Measurements from ENCODE around the gene STAM.
"Not testable (repeated sequence)": the region's sequence is repeated elsewhere in the genome, so short reads cannot be mapped to it uniquely, and the experiment has no call there.

Gene STAM

GRCh38 chr10:17713758-17714157 is 69.8 kb downstream of the STAM start:
- TF ChIP-seq, protein P1, sequence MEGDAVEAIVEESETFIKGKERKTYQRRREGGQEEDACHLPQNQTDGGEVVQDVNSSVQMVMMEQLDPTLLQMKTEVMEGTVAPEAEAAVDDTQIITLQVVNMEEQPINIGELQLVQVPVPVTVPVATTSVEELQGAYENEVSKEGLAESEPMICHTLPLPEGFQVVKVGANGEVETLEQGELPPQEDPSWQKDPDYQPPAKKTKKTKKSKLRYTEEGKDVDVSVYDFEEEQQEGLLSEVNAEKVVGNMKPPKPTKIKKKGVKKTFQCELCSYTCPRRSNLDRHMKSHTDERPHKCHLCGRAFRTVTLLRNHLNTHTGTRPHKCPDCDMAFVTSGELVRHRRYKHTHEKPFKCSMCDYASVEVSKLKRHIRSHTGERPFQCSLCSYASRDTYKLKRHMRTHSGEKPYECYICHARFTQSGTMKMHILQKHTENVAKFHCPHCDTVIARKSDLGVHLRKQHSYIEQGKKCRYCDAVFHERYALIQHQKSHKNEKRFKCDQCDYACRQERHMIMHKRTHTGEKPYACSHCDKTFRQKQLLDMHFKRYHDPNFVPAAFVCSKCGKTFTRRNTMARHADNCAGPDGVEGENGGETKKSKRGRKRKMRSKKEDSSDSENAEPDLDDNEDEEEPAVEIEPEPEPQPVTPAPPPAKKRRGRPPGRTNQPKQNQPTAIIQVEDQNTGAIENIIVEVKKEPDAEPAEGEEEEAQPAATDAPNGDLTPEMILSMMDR (IDR thresholded peaks at IDR 0.05; ENCODE audit: low read depth, low read length, missing control alignments), result no peak
- DNase-seq (ENCODE audit: low read depth), result no peak
- no peak overlapping the region for H3K4me3 ChIP-seq (ENCODE audit: low read depth, low read length)

DNA sequence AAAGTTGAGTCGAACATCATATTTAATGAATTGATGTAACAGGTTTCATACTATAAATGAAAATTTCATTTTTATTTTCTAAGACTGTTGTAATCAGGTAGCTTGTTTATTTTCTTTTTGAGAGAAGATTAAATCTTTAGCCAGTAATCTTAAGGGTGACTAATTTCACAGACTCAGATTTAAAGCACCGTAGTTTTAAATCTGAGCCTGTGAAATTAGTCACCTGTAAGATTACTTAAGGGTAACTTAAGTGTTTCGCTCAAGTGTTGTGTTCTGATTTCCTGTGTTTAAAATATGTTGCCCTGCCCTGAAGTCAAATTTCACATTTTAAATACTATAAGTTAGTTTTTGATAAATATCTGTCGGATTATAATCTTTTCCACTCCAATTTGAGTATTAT is 72.2 kb downstream of the STAM start:
- TF ChIP-seq, protein P1 (IDR thresholded peaks at IDR 0.05; ENCODE audit: low read depth, low read length, missing control alignments), result no peak
- H3K4me3 ChIP-seq (ENCODE audit: low read depth, low read length), result no peak overlapping the region
- DNase-seq (ENCODE audit: low read depth), result no peak

DNA sequence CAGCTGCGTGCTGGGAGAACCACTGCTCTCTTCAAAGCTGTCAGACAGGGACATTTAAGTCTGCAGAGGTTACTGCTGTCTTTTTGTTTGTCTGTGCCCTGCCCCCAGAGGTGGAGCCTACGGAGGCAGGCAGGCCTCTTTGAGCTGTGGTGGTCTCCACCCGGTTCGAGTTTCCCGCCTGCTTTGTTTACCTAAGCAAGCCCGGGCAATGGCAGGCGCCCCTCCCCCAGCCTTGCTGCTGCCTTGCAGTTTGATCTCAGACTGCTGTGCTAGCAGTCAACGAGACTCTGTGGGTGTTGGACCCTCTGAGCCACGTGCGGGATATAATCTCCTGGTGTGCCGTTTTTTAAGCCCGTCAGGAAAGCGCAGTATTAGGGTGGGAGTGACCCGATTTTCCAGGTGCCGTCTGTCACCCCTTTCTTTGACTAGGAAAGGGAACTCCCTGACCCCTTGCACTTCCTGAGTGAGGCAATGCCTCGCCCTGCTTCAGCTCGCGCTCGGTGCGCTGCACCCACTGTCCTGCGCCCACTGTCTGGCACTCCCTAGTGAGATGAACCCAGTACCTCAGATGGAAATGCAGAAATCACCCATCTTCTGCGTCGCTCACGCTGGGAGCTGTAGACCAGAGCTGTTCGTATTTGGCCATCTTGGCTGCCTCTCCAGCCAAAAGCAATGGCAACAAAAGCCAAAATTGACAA is 78.5 kb downstream of the STAM start:
- H3K4me3 ChIP-seq (ENCODE audit: low read depth, low read length); DNase-seq (ENCODE audit: low read depth): not testable (repeated sequence)

DNA sequence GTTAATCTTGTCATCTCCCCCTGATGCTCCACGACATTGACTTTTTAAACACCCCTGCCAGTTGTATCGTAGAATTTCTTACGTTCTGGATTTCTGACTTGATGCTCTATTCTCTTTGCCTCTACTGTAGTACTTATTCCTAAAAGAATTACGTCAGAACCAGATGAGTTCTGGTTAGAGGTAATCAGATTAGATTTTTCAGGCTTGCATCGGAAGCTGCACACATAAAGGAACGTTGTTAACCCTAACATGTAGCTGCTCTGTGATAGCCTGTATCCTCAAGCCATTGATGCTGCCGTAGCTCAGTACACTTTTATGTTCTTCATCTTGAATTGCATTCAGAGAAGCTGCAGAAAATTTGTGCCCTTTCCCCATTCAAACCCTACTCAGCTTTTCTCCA is 81.8 kb downstream of the STAM start:
- H3K4me3 ChIP-seq (ENCODE audit: low read depth, low read length), result no peak overlapping the region
- TF ChIP-seq, protein P1 (IDR thresholded peaks at IDR 0.05; ENCODE audit: low read depth, low read length, missing control alignments), result no peak
- no peak for DNase-seq (ENCODE audit: low read depth)

GRCh38 chr10:17729630-17730029 is 85.7 kb downstream of the STAM start:
- H3K4me3 ChIP-seq (ENCODE audit: low read depth, low read length), result no peak overlapping the region
- TF ChIP-seq, protein P1 (IDR thresholded peaks at IDR 0.05; ENCODE audit: low read depth, low read length, missing control alignments), result no peak
- DNase-seq (ENCODE audit: low read depth), result no peak

- no peak overlapping the region for H3K4me3 ChIP-seq (ENCODE audit: low read depth, low read length)
- DNase-seq (ENCODE audit: low read depth), result no peak
- TF ChIP-seq, protein P1 (IDR thresholded peaks at IDR 0.05; ENCODE audit: low read depth, low read length, missing control alignments), result no peak
Measured at GRCh38 chr10:17730667-17731066, 86.7 kb downstream of the STAM start.

- TF ChIP-seq, protein P1 (IDR thresholded peaks at IDR 0.05; ENCODE audit: low read depth, low read length, missing control alignments), result no peak
- H3K4me3 ChIP-seq (ENCODE audit: low read depth, low read length), result no peak overlapping the region
- no peak for DNase-seq (ENCODE audit: low read depth)
Measured at GRCh38 chr10:17731331-17732020, 87.5 kb downstream of the STAM start.
